ENCODE data around the gene CCDC88C.

DNA sequence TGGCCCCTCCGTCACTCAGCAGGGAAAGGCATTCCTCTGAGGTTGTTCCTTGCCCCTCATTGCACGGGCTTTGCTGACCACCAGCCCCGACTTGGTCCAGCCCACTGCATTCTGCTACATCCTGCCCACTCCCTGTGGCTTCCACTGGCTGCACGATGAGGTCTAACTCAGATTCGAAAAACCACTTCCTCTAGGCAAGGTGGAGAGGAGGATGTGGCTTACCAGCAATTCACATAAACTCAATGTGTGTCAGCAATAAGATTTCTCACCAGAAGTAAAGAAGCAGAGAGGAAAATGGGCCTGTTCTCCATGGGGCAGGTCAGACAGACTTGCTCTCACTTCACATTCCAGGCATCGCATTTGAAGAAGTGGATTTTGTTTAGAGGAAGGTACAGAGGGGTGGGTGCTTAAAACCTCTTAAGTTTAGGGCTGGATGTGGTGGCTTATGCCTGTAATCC, 187.8 kb downstream of the CCDC88C start:
- TF ChIP-seq, protein P1, sequence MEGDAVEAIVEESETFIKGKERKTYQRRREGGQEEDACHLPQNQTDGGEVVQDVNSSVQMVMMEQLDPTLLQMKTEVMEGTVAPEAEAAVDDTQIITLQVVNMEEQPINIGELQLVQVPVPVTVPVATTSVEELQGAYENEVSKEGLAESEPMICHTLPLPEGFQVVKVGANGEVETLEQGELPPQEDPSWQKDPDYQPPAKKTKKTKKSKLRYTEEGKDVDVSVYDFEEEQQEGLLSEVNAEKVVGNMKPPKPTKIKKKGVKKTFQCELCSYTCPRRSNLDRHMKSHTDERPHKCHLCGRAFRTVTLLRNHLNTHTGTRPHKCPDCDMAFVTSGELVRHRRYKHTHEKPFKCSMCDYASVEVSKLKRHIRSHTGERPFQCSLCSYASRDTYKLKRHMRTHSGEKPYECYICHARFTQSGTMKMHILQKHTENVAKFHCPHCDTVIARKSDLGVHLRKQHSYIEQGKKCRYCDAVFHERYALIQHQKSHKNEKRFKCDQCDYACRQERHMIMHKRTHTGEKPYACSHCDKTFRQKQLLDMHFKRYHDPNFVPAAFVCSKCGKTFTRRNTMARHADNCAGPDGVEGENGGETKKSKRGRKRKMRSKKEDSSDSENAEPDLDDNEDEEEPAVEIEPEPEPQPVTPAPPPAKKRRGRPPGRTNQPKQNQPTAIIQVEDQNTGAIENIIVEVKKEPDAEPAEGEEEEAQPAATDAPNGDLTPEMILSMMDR (IDR thresholded peaks at IDR 0.05) = no peak
- TF ChIP-seq POLR2AphosphoS5 (IDR thresholded peaks at IDR 0.05) (peak in 1 of 2 donors; percentile 59), POLR2A (IDR thresholded peaks at IDR 0.05) (peak in 1 of 4 donors; percentile 18), EP300 (IDR thresholded peaks at IDR 0.05) (no peak)

Data from upper lobe of left lung (tissue), 4 donors.